IMR-90 (cell line): ENCODE measurements around the gene PLLP. TPM values are rescaled to one million over a fixed set of nuclear protein-coding genes. Genes with fewer than 3 reads are reported as not detected.

Experiments
- ATAC-seq: fragments of 200-7000 bp; cut with Tn5 transposase; 2 replicates; pipeline ENCODE4 v1.9.1; 2020; ENCODE audit warnings: low read depth, mild to moderate bottlenecking, moderate library complexity
- BruUV-seq: library from RNA; stranded (reverse); fragments of 400-500 nt; replicated peaks from 2 replicates; lab custom pipeline; 2021; lab: Mats Ljungman, UMichigan
- CTCF ChIA-PET: fragments of 300-600 bp; formaldehyde crosslinking; extraction: SDS; loops from one replicate; lab custom pipeline; 2021; ENCODE audit warnings: antibody characterized with exemption; lab: Yijun Ruan, JAX
- POLR2A ChIA-PET: fragments of 300-600 bp; sonication (Branson Sonifier 250); formaldehyde crosslinking; loops from one replicate; lab custom pipeline; 2022; ENCODE audit warnings: antibody characterized with exemption; ENCODE audit not compliant: unreplicated experiment; lab: Charles Lee
- DNase-seq: peaks from one replicate; pipeline ENCODE4 v3.0.0; 2013
- H2AFZ ChIP-seq: replicated peaks from 2 replicates; pipeline ENCODE3; 2013; ENCODE audit warnings: low read length, mild to moderate bottlenecking; ENCODE audit not compliant: poor library complexity
- H2AK5ac ChIP-seq: 2 replicates; pipeline ENCODE4 v1.6.1; 2013; ENCODE audit warnings: low read depth, low read length, inconsistent platforms
- H2AK9ac ChIP-seq: replicated peaks from 2 replicates; pipeline ENCODE3; 2013; ENCODE audit warnings: mild to moderate bottlenecking, low read depth, low read length, moderate library complexity; ENCODE audit not compliant: poor library complexity
- H2BK120ac ChIP-seq: 2 replicates; pipeline ENCODE4 v1.6.1; 2013; ENCODE audit warnings: low read depth, low read length, inconsistent platforms
- H2BK15ac ChIP-seq: 3 replicates; pipeline ENCODE4 v1.6.1; 2013; ENCODE audit warnings: low read depth, low read length, inconsistent platforms
- H2BK20ac ChIP-seq: 2 replicates; pipeline ENCODE4 v1.6.1; 2013; ENCODE audit warnings: low read depth, mild to moderate bottlenecking, inconsistent platforms, low read length, moderate library complexity
- H2BK5ac ChIP-seq: 2 replicates; pipeline ENCODE4 v1.6.1; 2013; ENCODE audit warnings: mild to moderate bottlenecking, low read depth, low read length, inconsistent platforms; ENCODE audit not compliant: poor library complexity, severe bottlenecking
- H3K14ac ChIP-seq: replicated peaks from 2 replicates; pipeline ENCODE4 v1.6.1; 2013; ENCODE audit warnings: low read depth, low read length, inconsistent platforms
- H3K18ac ChIP-seq: 2 replicates; pipeline ENCODE4 v1.6.1; 2013; ENCODE audit warnings: low read depth, low read length, control low read depth
- H3K23ac ChIP-seq: 2 replicates; pipeline ENCODE4 v1.6.1; 2013; ENCODE audit warnings: low read depth, low read length, inconsistent platforms
- H3K27ac ChIP-seq: 2 replicates; pipeline ENCODE4 v1.5.1; 2013; ENCODE audit warnings: mild to moderate bottlenecking, control low read depth, low read length; ENCODE audit not compliant: insufficient read depth
- H3K27me3 ChIP-seq: 2 replicates; pipeline ENCODE4 v1.6.1; 2013; ENCODE audit warnings: low read length; ENCODE audit not compliant: control insufficient read depth, insufficient read depth
- H3K36me3 ChIP-seq: 2 replicates; pipeline ENCODE4 v1.6.1; 2013; ENCODE audit warnings: low read length, mixed read lengths; ENCODE audit not compliant: control insufficient read depth, insufficient read depth
- H3K4ac ChIP-seq: 2 replicates; pipeline ENCODE4 v1.6.1; 2013; ENCODE audit warnings: low read depth, low read length, inconsistent platforms
- H3K4me1 ChIP-seq: 2 replicates; pipeline ENCODE4 v1.6.1; 2013; ENCODE audit warnings: low read length, mixed read lengths; ENCODE audit not compliant: control insufficient read depth, insufficient read depth
- H3K4me2 ChIP-seq: 2 replicates; pipeline ENCODE4 v1.6.1; 2013; ENCODE audit warnings: low read depth, mild to moderate bottlenecking, control low read depth, low read length, moderate library complexity
- H3K4me3 ChIP-seq: 2 replicates; pipeline ENCODE4 v1.5.1; 2013; ENCODE audit warnings: low read depth, mild to moderate bottlenecking, control low read depth, low read length, moderate library complexity; ENCODE audit not compliant: insufficient read depth
- H3K56ac ChIP-seq: 2 replicates; pipeline ENCODE4 v1.6.1; 2013; ENCODE audit warnings: low read length, inconsistent platforms; ENCODE audit not compliant: insufficient read depth; ENCODE audit errors: extremely low read depth
- H3K79me1 ChIP-seq, 2 experiments: 2 replicates each; pipeline ENCODE4 v1.6.1; 2013; ENCODE audit warnings: low read length in 2 of 2, inconsistent platforms in 1 of 2, low read depth in 1 of 2
- H3K9ac ChIP-seq: 2 replicates; pipeline ENCODE4 v1.6.1; 2013; ENCODE audit warnings: low read depth, low read length, control low read depth
- H3K9me1 ChIP-seq: 2 replicates; pipeline ENCODE4 v1.6.1; 2013; ENCODE audit warnings: low read length, inconsistent platforms; ENCODE audit not compliant: insufficient read depth
- H3K9me3 ChIP-seq: 2 replicates; pipeline ENCODE4 v1.6.1; 2013; ENCODE audit warnings: low read length; ENCODE audit not compliant: control insufficient read depth, insufficient read depth
- H4K20me1 ChIP-seq: 2 replicates; pipeline ENCODE4 v1.6.1; 2013; ENCODE audit warnings: low read length, inconsistent platforms; ENCODE audit not compliant: insufficient read depth
- H4K5ac ChIP-seq: 2 replicates; pipeline ENCODE4 v1.6.1; 2013; ENCODE audit warnings: mild to moderate bottlenecking, low read depth, low read length, control low read depth
- H4K8ac ChIP-seq, 2 experiments: 2 replicates each; pipeline ENCODE4 v1.6.1; 2013; ENCODE audit warnings: low read depth in 2 of 2, low read length in 2 of 2, control low read depth in 1 of 2, inconsistent platforms in 1 of 2
- H4K91ac ChIP-seq: 2 replicates; pipeline ENCODE4 v1.6.1; 2013; ENCODE audit warnings: low read depth, low read length, inconsistent platforms; ENCODE audit not compliant: insufficient read depth
- BHLHE40 ChIP-seq: fragments of 150-350 bp; IDR thresholded peaks from 2 replicates; pipeline ENCODE4 v1.6.1; 2016; ENCODE audit warnings: mild to moderate bottlenecking, low read depth, low read length
- CEBPB ChIP-seq: IDR thresholded peaks from 2 replicates; pipeline ENCODE4 v1.6.1; 2012; ENCODE audit warnings: low read depth, low read length, improper control_type of control experiment
- CHD1 ChIP-seq: IDR thresholded peaks from 2 replicates; pipeline ENCODE4 v1.6.1; 2012; ENCODE audit warnings: low read depth, low read length, improper control_type of control experiment
- CTCF ChIP-seq: conservative IDR thresholded peaks from 2 replicates; pipeline ENCODE4 v1.5.1; 2012; ENCODE audit warnings: mild to moderate bottlenecking, low read depth, low read length, improper control_type of control experiment
- FOS ChIP-seq: fragments of 150-350 bp; IDR thresholded peaks from 2 replicates; pipeline ENCODE4 v1.6.1; 2016; ENCODE audit warnings: low read depth, low read length
- MAFK ChIP-seq: IDR thresholded peaks from 2 replicates; pipeline ENCODE4 v1.6.1; 2012; ENCODE audit warnings: low read depth, low read length, improper control_type of control experiment
- MAZ ChIP-seq: IDR thresholded peaks from 2 replicates; pipeline ENCODE4 v1.6.1; 2012; ENCODE audit warnings: low read depth, mild to moderate bottlenecking, low read length, improper control_type of control experiment, moderate library complexity, borderline replicate concordance
- MXI1 ChIP-seq: IDR thresholded peaks from 2 replicates; pipeline ENCODE4 v1.6.1; 2012; ENCODE audit warnings: low read depth, mild to moderate bottlenecking, low read length, moderate library complexity, borderline replicate concordance
- NFE2L2 ChIP-seq: fragments of 150-350 bp; IDR thresholded peaks from 2 replicates; pipeline ENCODE4 v1.6.1; 2016; ENCODE audit warnings: low read depth, mild to moderate bottlenecking, low read length
- POLR2A ChIP-seq: IDR thresholded peaks from 2 replicates; pipeline ENCODE4 v1.6.1; 2012; ENCODE audit warnings: mild to moderate bottlenecking, low read depth, low read length
- RAD21 ChIP-seq: IDR thresholded peaks from 2 replicates; pipeline ENCODE4 v1.6.1; 2012; ENCODE audit warnings: low read length, improper control_type of control experiment
- RCOR1 ChIP-seq: IDR thresholded peaks from 2 replicates; pipeline ENCODE4 v1.6.1; 2012; ENCODE audit warnings: mild to moderate bottlenecking, low read length, improper control_type of control experiment; ENCODE audit not compliant: insufficient replicate concordance
- SMC3 ChIP-seq: fragments of 150-350 bp; IDR thresholded peaks from 2 replicates; pipeline ENCODE4 v1.6.1; 2016; ENCODE audit warnings: low read depth, mild to moderate bottlenecking, antibody characterized with exemption, low read length, moderate library complexity
- USF2 ChIP-seq: fragments of 150-350 bp; IDR thresholded peaks from 2 replicates; pipeline ENCODE4 v1.6.1; 2017; ENCODE audit warnings: mild to moderate bottlenecking, antibody characterized with exemption, low read length, low read depth
- WGBS, 2 experiments: methylation state at CpG; one replicate each; pipeline versions ENCODE4 v1.1.5 to v1.1.7; 2013; ENCODE audit warnings: missing lambda C conversion rate in 2 of 2; ENCODE audit not compliant: insufficient read length in 1 of 2; ENCODE audit errors: extremely low coverage in 2 of 2; 5-methylcytosine and 5-hydroxymethylcytosine counted together
- dilution Hi-C: fragments of 300-500 bp; cut with HindIII; formaldehyde crosslinking; loops from one replicate; pipeline ENCODE4 v1.14.3; 2018; ENCODE audit warnings: low sequenced_read_pairs; ENCODE audit not compliant: unreplicated experiment
- in situ Hi-C: fragments of 300-500 bp; cut with MboI; formaldehyde crosslinking; loops from 3 replicates; pipeline ENCODE4 v1.14.3; 2019; ENCODE audit warnings: low sequenced_read_pairs, inconsistent platforms, mixed read lengths
- intact Hi-C: fragments of 100-400 bp; cut with micrococcal nuclease; formaldehyde crosslinking; loops from 2 replicates; pipeline ENCODE4 v1.10.0; 2022
- polyA plus RNA-seq, 3 experiments: library from polyadenylated mRNA; depleted of rRNA; stranded (reverse); fragments of >200 nt; gene quantifications; 2 replicates each; pipeline ENCODE4 v1.2.3, GENCODE V29; 2012; ENCODE audit warnings: low replicate concordance in 1 of 3
- total RNA-seq: library from RNA; depleted of rRNA; stranded (reverse); fragments of >200 nt; gene quantifications from 2 replicates; pipeline ENCODE4 v1.2.3, GENCODE V29; 2012
- TF ChIP-seq, protein P1 (sequence below): fragments of 150-350 bp; IDR thresholded peaks from 2 replicates; pipeline ENCODE4 v1.6.1; 2016; ENCODE audit warnings: low read depth, mild to moderate bottlenecking, low read length, moderate library complexity, borderline replicate concordance

The PLLP gene
- total and polyA plus RNA-seq, 2 of the 4 experiments (the other 2 are of a cell fraction), result 0.05 TPM; not detected in 1

- CTCF ChIA-PET, result no interaction called here
- dilution Hi-C loops, result no loop called here
Observed at GRCh38 chr16:57278494-57278893, 6.0 kb downstream of the PLLP start.

More at GRCh38 chr16:57278494-57278893, 6.0 kb downstream of the PLLP start:
- H3K4me3 ChIP-seq, result no peak overlapping the region
- H4K20me1 ChIP-seq, result peaks cover 2% of the 10 kb centered on the region; the same call in 1 of the 2 replicates
- peaks cover 40% of the 10 kb centered on the region for H3K27me3 ChIP-seq
- H4K5ac ChIP-seq, result no peak overlapping the region
- H4K8ac ChIP-seq, result no peak overlapping the region
- no TSS peak for BruUV-seq
- intact Hi-C loops (no loop called here), in situ Hi-C loops (no loop called here)
- no peak overlapping the region for H3K9ac ChIP-seq
- H2BK20ac ChIP-seq, result no peak overlapping the region
- no peak overlapping the region for H3K27ac ChIP-seq
- H3K4me2 ChIP-seq, result no peak overlapping the region
- H3K23ac ChIP-seq, result 0 out of 2 replicates have a peak overlapping the region, but pooled peaks have one; percentile 38
- ATAC-seq (no peak), DNase-seq (no peak)
- no peak overlapping the region for H2BK120ac ChIP-seq
- no peak overlapping the region for H2BK5ac ChIP-seq
- peak overlapping the region; percentile 51 for H2AFZ ChIP-seq
- H2AK5ac ChIP-seq, result no peak overlapping the region; the same call in 1 of the 2 replicates
- WGBS, 2 experiments, result 69% methylated on average over 2 of the region's 4 CpGs; no CpG with 5 or more reads in 1 of the 2 experiments
- no peak overlapping the region for H3K4ac ChIP-seq
- no peaks in the 10 kb centered on the region for H3K36me3 ChIP-seq
- no peak overlapping the region for H3K56ac ChIP-seq
- H3K4me1 ChIP-seq, result no peaks in the 10 kb centered on the region
- POLR2A ChIA-PET, result no interaction called here
- H3K79me1 ChIP-seq, result no peaks in the 10 kb centered on the region
- TF ChIP-seq RAD21 (no peak), MXI1 (no peak), CTCF (no peak), FOS (no peak), BHLHE40 (no peak), NFE2L2 (no peak), SMC3 (no peak), MAFK (no peak), MAZ (no peak), POLR2A (no peak), CHD1 (no peak), USF2 (no peak), RCOR1 (no peak), CEBPB (no peak)
- TF ChIP-seq, protein P1, sequence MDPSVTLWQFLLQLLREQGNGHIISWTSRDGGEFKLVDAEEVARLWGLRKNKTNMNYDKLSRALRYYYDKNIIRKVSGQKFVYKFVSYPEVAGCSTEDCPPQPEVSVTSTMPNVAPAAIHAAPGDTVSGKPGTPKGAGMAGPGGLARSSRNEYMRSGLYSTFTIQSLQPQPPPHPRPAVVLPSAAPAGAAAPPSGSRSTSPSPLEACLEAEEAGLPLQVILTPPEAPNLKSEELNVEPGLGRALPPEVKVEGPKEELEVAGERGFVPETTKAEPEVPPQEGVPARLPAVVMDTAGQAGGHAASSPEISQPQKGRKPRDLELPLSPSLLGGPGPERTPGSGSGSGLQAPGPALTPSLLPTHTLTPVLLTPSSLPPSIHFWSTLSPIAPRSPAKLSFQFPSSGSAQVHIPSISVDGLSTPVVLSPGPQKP, result no peak
- no peak overlapping the region for H3K14ac ChIP-seq
- no peak overlapping the region for H2AK9ac ChIP-seq
- no peak overlapping the region for H3K18ac ChIP-seq
- no peaks in the 10 kb centered on the region for H3K9me1 ChIP-seq
- no peak overlapping the region for H2BK15ac ChIP-seq
- no peak overlapping the region for H4K91ac ChIP-seq
- no peaks in the 10 kb centered on the region for H3K9me3 ChIP-seq
